Testis (tissue), 2 donors: ENCODE data around the gene DDR2.

Source experiments
- CTCF ChIP-seq, 3 experiments: fragments of 450-650 bp in 2 of 3; fragments of 200-600 bp in 1 of 3; sonication (generic) in 1 of 3; IDR thresholded peaks; one replicate each; pipeline ENCODE4 v1.5.1; 2016 to 2019; ENCODE audit warnings: antibody characterized with exemption in 3 of 3, mild to moderate bottlenecking in 2 of 3, moderate library complexity in 1 of 3
- POLR2A ChIP-seq: fragments of 450-650 bp; IDR thresholded peaks from one replicate; pipeline ENCODE4 v1.6.1; 2017; ENCODE audit warnings: antibody characterized with exemption, mild to moderate bottlenecking, moderate library complexity

GRCh38 chr1:162661336-162661735 lies 29.1 kb downstream of the DDR2 start:
- no peak for TF ChIP-seq CTCF (IDR thresholded peaks at IDR 0.05)
- no peak for TF ChIP-seq POLR2A
